ENCODE measurements around the gene LCA5.

- TF ChIP-seq CTCF (IDR thresholded peaks at IDR 0.05; ENCODE audit: low read length) (no peak), EZH2 (IDR thresholded peaks at IDR 0.05; ENCODE audit: borderline replicate concordance, low read length) (no peak)
Measured at GRCh38 chr6:79455446-79455845, 81.8 kb downstream of the LCA5 start.
